ENCODE data around the gene PRDM12.

Gene PRDM12

GRCh38 chr9:130692321-130692720 is 27.9 kb downstream of the PRDM12 start:
- DNase-seq (ENCODE audit: low spot score): no peak

GRCh38 chr9:130693101-130693425 is 28.7 kb downstream of the PRDM12 start:
- DNase-seq (ENCODE audit: low spot score): no peak

GRCh38 chr9:130693426-130694191 is 29.2 kb downstream of the PRDM12 start, which contains the start of gene EXOSC2:
EXOSC2 (plus strand) TSS chr9:130693780; CDS start chr9:130693792, 12 bp downstream.
- peak; percentile 99 for DNase-seq (ENCODE audit: low spot score)

GRCh38 chr9:130694205-130694604 is 29.8 kb downstream of the PRDM12 start:
- no peak for DNase-seq (ENCODE audit: low spot score)

GRCh38 chr9:130696139-130696650 is 31.8 kb downstream of the PRDM12 start:
- DNase-seq (ENCODE audit: low spot score): no peak

GRCh38 chr9:130696996-130697395 is 32.6 kb downstream of the PRDM12 start:
- DNase-seq (ENCODE audit: low spot score): no peak

- no peak for DNase-seq (ENCODE audit: low spot score)
These were observed 34.1 kb downstream of the PRDM12 start for GRCh38 chr9:130698514-130698913.

- no peak for DNase-seq (ENCODE audit: low spot score)
These were observed 34.7 kb downstream of the PRDM12 start for GRCh38 chr9:130699047-130699446.

GRCh38 chr9:130701059-130702022 is 36.9 kb downstream of the PRDM12 start:
- DNase-seq (ENCODE audit: low spot score): peak; percentile 71

GRCh38 chr9:130703501-130703900 is 39.1 kb downstream of the PRDM12 start:
- DNase-seq (ENCODE audit: low spot score): no peak

GRCh38 chr9:130707225-130707976 is 43.0 kb downstream of the PRDM12 start:
- peak; percentile 64 for DNase-seq (ENCODE audit: low spot score)

GRCh38 chr9:130710822-130711352 is 46.5 kb downstream of the PRDM12 start:
- DNase-seq (ENCODE audit: low spot score): no peak

GRCh38 chr9:130711469-130711868 is 47.1 kb downstream of the PRDM12 start:
- no peak for DNase-seq (ENCODE audit: low spot score)

GRCh38 chr9:130712564-130713285 is 48.3 kb downstream of the PRDM12 start:
- peak; percentile 97 for DNase-seq (ENCODE audit: low spot score)

GRCh38 chr9:130713286-130713960 is 49.0 kb downstream of the PRDM12 start:
- peak; percentile 63 for DNase-seq (ENCODE audit: low spot score)

- peak; percentile 26 for DNase-seq (ENCODE audit: low spot score)
These were observed 50.3 kb downstream of the PRDM12 start for GRCh38 chr9:130714586-130715110.

- no peak for DNase-seq (ENCODE audit: low spot score)
These were observed 50.9 kb downstream of the PRDM12 start for GRCh38 chr9:130715270-130715669.

- DNase-seq (ENCODE audit: low spot score): no peak
These were observed 54.2 kb downstream of the PRDM12 start for GRCh38 chr9:130718562-130718961.

- DNase-seq (ENCODE audit: low spot score): no peak
These were observed 56.4 kb downstream of the PRDM12 start for GRCh38 chr9:130720762-130721161.

- peak; percentile 42 for DNase-seq (ENCODE audit: low spot score)
These were observed 64.3 kb downstream of the PRDM12 start for GRCh38 chr9:130728721-130729120.
